ENCODE results near the gene KCNJ12.
A peak's percentile ranks its signal among the peaks of the same experiment; 100 is the strongest.

Gene KCNJ12

GRCh38 chr17:21457051-21458026 lies 81.2 kb downstream of the KCNJ12 start:
- no peak overlapping the region for H3K27ac ChIP-seq
- TF ChIP-seq ZFX (IDR thresholded peaks at IDR 0.05; ENCODE audit: borderline replicate concordance): no peak
- TF ChIP-seq CTCF (IDR thresholded peaks at IDR 0.05): peak; percentile 98

GRCh38 chr17:21458054-21458453 lies 81.9 kb downstream of the KCNJ12 start:
- no peak overlapping the region for H3K27ac ChIP-seq
- TF ChIP-seq CTCF (IDR thresholded peaks at IDR 0.05): no peak
- no peak for TF ChIP-seq ZFX (IDR thresholded peaks at IDR 0.05; ENCODE audit: borderline replicate concordance)

- no peak overlapping the region for H3K27ac ChIP-seq
- TF ChIP-seq CTCF (IDR thresholded peaks at IDR 0.05) (no peak), ZFX (IDR thresholded peaks at IDR 0.05; ENCODE audit: borderline replicate concordance) (no peak)
Measured at GRCh38 chr17:21459536-21459935, 83.4 kb downstream of the KCNJ12 start.

- no peak overlapping the region for H3K27ac ChIP-seq
- TF ChIP-seq CTCF (IDR thresholded peaks at IDR 0.05): no peak
- no peak for TF ChIP-seq ZFX (IDR thresholded peaks at IDR 0.05; ENCODE audit: borderline replicate concordance)
Measured at GRCh38 chr17:21460358-21460757, 84.2 kb downstream of the KCNJ12 start.

- no peak overlapping the region for H3K27ac ChIP-seq
- no peak for TF ChIP-seq CTCF (IDR thresholded peaks at IDR 0.05)
- TF ChIP-seq ZFX (IDR thresholded peaks at IDR 0.05; ENCODE audit: borderline replicate concordance): no peak
Measured at GRCh38 chr17:21462237-21462636, 86.1 kb downstream of the KCNJ12 start.

GRCh38 chr17:21463204-21463661 lies 87.1 kb downstream of the KCNJ12 start:
- TF ChIP-seq CTCF (IDR thresholded peaks at IDR 0.05) (no peak), ZFX (IDR thresholded peaks at IDR 0.05; ENCODE audit: borderline replicate concordance) (no peak)
- H3K27ac ChIP-seq: no peak overlapping the region

GRCh38 chr17:21463779-21464407 lies 87.7 kb downstream of the KCNJ12 start:
- no peak for TF ChIP-seq CTCF (IDR thresholded peaks at IDR 0.05)
- TF ChIP-seq ZFX (IDR thresholded peaks at IDR 0.05; ENCODE audit: borderline replicate concordance): no peak
- no peak overlapping the region for H3K27ac ChIP-seq

Data from 22Rv1 (cell line).